ENCODE results near the gene RUNX3. TPM values are rescaled to one million over a fixed set of nuclear protein-coding genes. Genes with fewer than 3 reads are reported as not detected.

Gene RUNX3
- total RNA-seq, 1 experiment from 2014 or later: 1.5 TPM

GRCh38 chr1:24933468-24933867, 3.4 kb upstream of the RUNX3 start (continued):
- TF ChIP-seq E2F4 (CRISPR knock-in tag; IDR thresholded peaks at IDR 0.05; ENCODE audit: borderline replicate concordance, low read depth): no peak
- TF ChIP-seq JUN (CRISPR knock-in tag; IDR thresholded peaks at IDR 0.05): no peak
- no peak for TF ChIP-seq SMAD3 (CRISPR knock-in tag; IDR thresholded peaks at IDR 0.05; ENCODE audit: borderline replicate concordance)

GRCh38 chr1:24932725-24933294, 2.7 kb upstream of the RUNX3 start:
- no peaks in the 10 kb centered on the region for H3K36me3 Mint-ChIP-seq
- H3K27ac Mint-ChIP-seq: no peak overlapping the region
- DNase-seq (ENCODE audit: low spot score) (no peak), ATAC-seq (no peak)
- POLR2A ChIA-PET: no interaction called here
- CTCF ChIA-PET: interaction anchor here (0.5 to 4.3 kb wide), 32 partner anchors 9 to 307 kb away, joined by 3 to 27 read pairs (median 6); partner anchors contain the start of gene CLIC4
- no peak for TF ChIP-seq ZNF281 (CRISPR knock-in tag; IDR thresholded peaks at IDR 0.05)
- peaks cover 52% of the 10 kb centered on the region for H3K4me1 Mint-ChIP-seq
- peaks cover 76% of the 10 kb centered on the region for H3K27me3 Mint-ChIP-seq (ENCODE audit: low read depth)
- peak overlapping the region; percentile 61 for H3K4me3 Mint-ChIP-seq
- H3K9me3 Mint-ChIP-seq: no peaks in the 10 kb centered on the region

- ATAC-seq (peak; percentile 48), DNase-seq (ENCODE audit: low spot score) (peak; percentile 79)
- ChIA-PET CTCF (interaction anchor here (0.5 to 4.3 kb wide), 29 partner anchors 10 to 308 kb away, joined by 3 to 27 read pairs (median 7); partner anchors contain the start of gene CLIC4), POLR2A (no interaction called here)
- Mint-ChIP-seq H3K4me3 (peak overlapping the region; percentile 71), H3K36me3 (no peaks in the 10 kb centered on the region), H3K27ac (no peak overlapping the region), H3K4me1 (peaks cover 56% of the 10 kb centered on the region), H3K9me3 (no peaks in the 10 kb centered on the region), H3K27me3 (ENCODE audit: low read depth) (peaks cover 81% of the 10 kb centered on the region)
- TF ChIP-seq KAT7 (CRISPR knock-in tag; IDR thresholded peaks at IDR 0.05; ENCODE audit: borderline replicate concordance): no peak
- peak; percentile 75 for TF ChIP-seq CTCF (IDR thresholded peaks at IDR 0.05)
- no peak for TF ChIP-seq CBFB (CRISPR knock-in tag; IDR thresholded peaks at IDR 0.05; ENCODE audit: low read depth)
- TF ChIP-seq ZNF425 (CRISPR knock-in tag; conservative IDR thresholded peaks at IDR 0.05): no peak
Observed at GRCh38 chr1:24932284-24932683, 2.2 kb upstream of the RUNX3 start.

- Mint-ChIP-seq H3K27me3 (ENCODE audit: low read depth) (peaks cover 88% of the 10 kb centered on the region), H3K9me3 (no peaks in the 10 kb centered on the region), H3K27ac (no peak overlapping the region), H3K4me3 (peak overlapping the region; percentile 71), H3K4me1 (peaks cover 61% of the 10 kb centered on the region), H3K36me3 (no peaks in the 10 kb centered on the region)
- ATAC-seq: no peak
- POLR2A ChIA-PET: no interaction called here
- CTCF ChIA-PET: interaction anchor here (0.8 to 4.3 kb wide), 20 partner anchors 10 to 191 kb away, joined by 3 to 27 read pairs (median 8); partner anchors contain the start of gene CLIC4
- no peak for DNase-seq (ENCODE audit: low spot score)
- TF ChIP-seq GRHL2 (CRISPR knock-in tag; IDR thresholded peaks at IDR 0.05; ENCODE audit: insufficient replicate concordance, severe bottlenecking) (no peak), CDX4 (CRISPR knock-in tag; IDR thresholded peaks at IDR 0.05; ENCODE audit: borderline replicate concordance) (no peak), AFF4 (CRISPR knock-in tag; IDR thresholded peaks at IDR 0.05; ENCODE audit: borderline replicate concordance) (no peak), ZNF317 (CRISPR knock-in tag; IDR thresholded peaks at IDR 0.05; ENCODE audit: borderline replicate concordance, low read depth) (0 out of 2 replicates have a peak, but pooled peaks have one; percentile 16), SOX15 (CRISPR knock-in tag; IDR thresholded peaks at IDR 0.05) (no peak), ZNF671 (CRISPR knock-in tag; IDR thresholded peaks at IDR 0.05) (no peak)
Observed at GRCh38 chr1:24931468-24932231, 1.6 kb upstream of the RUNX3 start.

Measured in WTC11 (cell line).